H1 (cell line): ENCODE measurements around the gene FGF14. TPM values are rescaled to one million over a fixed set of nuclear protein-coding genes. Genes with fewer than 3 reads are reported as not detected.

Source experiments
- CTCF ChIA-PET: fragments of 300-600 bp; sonication (Branson Sonifier 250); formaldehyde crosslinking; loops from one replicate; lab custom pipeline; 2021; ENCODE audit not compliant: partially characterized antibody; lab: Charles Lee
- POLR2A ChIA-PET: fragments of 300-600 bp; sonication (Branson Sonifier 250); formaldehyde crosslinking; loops from one replicate; lab custom pipeline; 2021; ENCODE audit warnings: inconsistent platforms; ENCODE audit not compliant: partially characterized antibody; lab: Charles Lee
- DNase-seq, 2 experiments: peaks; one replicate each; pipeline versions ENCODE4 v3.0.0 to v3.0.0-alpha.2; 2010 to 2022; ENCODE audit warnings: low spot score in 2 of 2, low read depth in 1 of 2, mixed read lengths in 1 of 2
- FAIRE-seq: peaks from 2 replicates; lab custom pipeline; 2011; peaks lifted over from hg19 to GRCh38; lab: Jason Lieb, UNC
- H2AFZ ChIP-seq: 2 replicates; pipeline ENCODE4 v1.8.1; 2012; ENCODE audit warnings: low read length, inconsistent platforms
- H2AK5ac ChIP-seq: 2 replicates; pipeline ENCODE4 v1.6.1; 2013; ENCODE audit warnings: low read depth, low read length
- H2BK120ac ChIP-seq: replicated peaks from 2 replicates; pipeline ENCODE3; 2013; ENCODE audit warnings: low read depth, low read length, inconsistent platforms
- H2BK12ac ChIP-seq: 2 replicates; pipeline ENCODE4 v1.6.1; 2013; ENCODE audit warnings: low read depth, low read length
- H2BK15ac ChIP-seq: 2 replicates; pipeline ENCODE4 v1.6.1; 2013; ENCODE audit warnings: low read length
- H2BK20ac ChIP-seq: 2 replicates; pipeline ENCODE4 v1.6.1; 2013; ENCODE audit warnings: low read length
- H2BK5ac ChIP-seq: 2 replicates; pipeline ENCODE4 v1.6.1; 2013; ENCODE audit warnings: low read depth, low read length
- H3K14ac ChIP-seq: 2 replicates; pipeline ENCODE4 v1.6.1; 2013; ENCODE audit warnings: inconsistent platforms; ENCODE audit not compliant: insufficient read length
- H3K18ac ChIP-seq: 2 replicates; pipeline ENCODE4 v1.6.1; 2013; ENCODE audit warnings: low read length; ENCODE audit errors: extremely low read depth
- H3K23ac ChIP-seq: 2 replicates; pipeline ENCODE4 v1.6.1; 2013; ENCODE audit warnings: inconsistent platforms; ENCODE audit not compliant: insufficient read length
- H3K23me2 ChIP-seq: 2 replicates; pipeline ENCODE4 v1.6.1; 2013; ENCODE audit warnings: low read depth, low read length
- H3K27ac ChIP-seq: 2 replicates; pipeline ENCODE4 v1.6.1; 2011; ENCODE audit warnings: low read depth, low read length, inconsistent platforms
- H3K27me3 ChIP-seq, 4 experiments: replicated peaks in 1 of 4; 1 replicate in 1 of 4; 2 replicates in 3 of 4; pipeline versions ENCODE4 v1.6.1 to v1.8.1; 2011 to 2013; ENCODE audit warnings: low read length in 3 of 4, mild to moderate bottlenecking in 3 of 4, inconsistent platforms in 2 of 4, mixed read lengths in 2 of 4, moderate library complexity in 1 of 4; ENCODE audit not compliant: control insufficient read depth in 3 of 4, insufficient read depth in 3 of 4; ENCODE audit errors: extremely low read depth in 1 of 4
- H3K36me3 ChIP-seq, 4 experiments: 2 replicates each; pipeline versions ENCODE4 v1.6.1 to v1.8.1; 2011 to 2013; ENCODE audit warnings: mild to moderate bottlenecking in 4 of 4, low read length in 3 of 4, moderate library complexity in 2 of 4, control low read depth in 1 of 4, inconsistent platforms in 1 of 4; ENCODE audit not compliant: insufficient read depth in 4 of 4, control insufficient read depth in 2 of 4
- H3K4ac ChIP-seq: replicated peaks from 2 replicates; pipeline ENCODE3; 2013; ENCODE audit warnings: low read length, low read depth, mixed read lengths, inconsistent platforms; ENCODE audit not compliant: insufficient read length
- H3K4me1 ChIP-seq, 4 experiments: replicated peaks in 1 of 4; 1 replicate in 1 of 4; 2 replicates in 3 of 4; pipeline versions ENCODE4 v1.6.1 to v1.8.1; 2011 to 2013; ENCODE audit warnings: low read length in 3 of 4, inconsistent platforms in 2 of 4, mixed read lengths in 1 of 4; ENCODE audit not compliant: insufficient read depth in 4 of 4, control insufficient read depth in 3 of 4
- H3K4me2 ChIP-seq, 2 experiments: 2 replicates each; pipeline versions ENCODE4 v1.6.1 to v1.8.1; 2011 to 2013; ENCODE audit warnings: low read depth in 2 of 2, low read length in 2 of 2, control low read depth in 1 of 2, inconsistent platforms in 1 of 2, mild to moderate bottlenecking in 1 of 2; ENCODE audit not compliant: insufficient read depth in 1 of 2
- H3K4me3 ChIP-seq, 4 experiments: fragments of 200-600, 300-600 bp in 1 of 4; sonication (generic), shearing (Covaris generic), sonication (Bioruptor Twin) in 1 of 4; 2 replicates each; pipeline versions ENCODE4 v1.5.1 to v1.8.1; 2011 to 2016; ENCODE audit warnings: low read length in 4 of 4, low read depth in 3 of 4, control low read depth in 2 of 4, inconsistent platforms in 2 of 4, mild to moderate bottlenecking in 2 of 4, mixed read lengths in 1 of 4, moderate library complexity in 1 of 4; ENCODE audit not compliant: insufficient read depth in 2 of 4; ENCODE audit errors: extremely low read depth in 1 of 4
- H3K56ac ChIP-seq: replicated peaks from 2 replicates; pipeline ENCODE3; 2013; ENCODE audit warnings: low read depth, mild to moderate bottlenecking, mixed read lengths, low read length, inconsistent platforms; ENCODE audit not compliant: insufficient read length
- H3K79me1 ChIP-seq: 2 replicates; pipeline ENCODE4 v1.6.1; 2013; ENCODE audit warnings: low read depth, low read length, control low read depth
- H3K79me2 ChIP-seq, 2 experiments: 2 replicates each; pipeline versions ENCODE4 v1.6.1 to v1.8.1; 2012 to 2013; ENCODE audit warnings: low read length in 2 of 2, mild to moderate bottlenecking in 2 of 2, inconsistent platforms in 1 of 2; ENCODE audit not compliant: insufficient read depth in 2 of 2, control insufficient read depth in 1 of 2
- H3K9ac ChIP-seq, 4 experiments: replicated peaks in 1 of 4; 1 replicate in 1 of 4; 2 replicates in 3 of 4; pipeline versions ENCODE4 v1.6.1 to v1.8.1; 2011 to 2013; ENCODE audit warnings: low read depth in 3 of 4, low read length in 3 of 4, control low read depth in 2 of 4, mild to moderate bottlenecking in 2 of 4, moderate library complexity in 2 of 4, inconsistent platforms in 1 of 4; ENCODE audit errors: extremely low read depth in 1 of 4
- H3K9me3 ChIP-seq, 2 experiments: 2 replicates each; pipeline versions ENCODE4 v1.6.1 to v1.8.1; 2012 to 2013; ENCODE audit warnings: mild to moderate bottlenecking in 2 of 2, moderate library complexity in 2 of 2, control low read depth in 1 of 2, inconsistent platforms in 1 of 2, low read depth in 1 of 2, low read length in 1 of 2, mixed read lengths in 1 of 2; ENCODE audit not compliant: insufficient read depth in 2 of 2
- H4K20me1 ChIP-seq, 2 experiments: replicated peaks in 1 of 2; 2 replicates each; pipeline versions ENCODE3 to v1.8.1; 2011 to 2013; ENCODE audit warnings: inconsistent platforms in 2 of 2, low read length in 2 of 2, mild to moderate bottlenecking in 1 of 2; ENCODE audit not compliant: insufficient read depth in 2 of 2, control insufficient read depth in 1 of 2
- H4K5ac ChIP-seq: 2 replicates; pipeline ENCODE4 v1.6.1; 2013; ENCODE audit warnings: low read length, low read depth, mixed read lengths, inconsistent platforms; ENCODE audit not compliant: insufficient read length
- H4K8ac ChIP-seq: 2 replicates; pipeline ENCODE4 v1.8.0; 2013; ENCODE audit warnings: mild to moderate bottlenecking, moderate library complexity, low read length, inconsistent platforms; ENCODE audit not compliant: insufficient read depth; ENCODE audit errors: extremely low read depth
- H4K91ac ChIP-seq: replicated peaks from 2 replicates; pipeline ENCODE3; 2013; ENCODE audit warnings: low read length, mixed read lengths, inconsistent platforms; ENCODE audit not compliant: insufficient read length
- CEBPB ChIP-seq: IDR thresholded peaks from 2 replicates; pipeline ENCODE4 v1.6.1; 2012; ENCODE audit warnings: low read depth, low read length
- CTBP2 ChIP-seq: IDR thresholded peaks from 2 replicates; pipeline ENCODE4 v1.7.0; 2011; ENCODE audit warnings: borderline replicate concordance, mild to moderate bottlenecking, moderate library complexity, mixed read lengths, low read length; ENCODE audit not compliant: insufficient read depth, insufficient read length
- JUN ChIP-seq: IDR thresholded peaks from 2 replicates; pipeline ENCODE4 v1.6.1; 2011; ENCODE audit warnings: low read depth, mild to moderate bottlenecking, improper control_type of control experiment, low read length
- RXRA ChIP-seq: IDR thresholded peaks from 2 replicates; pipeline ENCODE4 v1.6.1; 2011; ENCODE audit warnings: low read depth, mild to moderate bottlenecking, low read length, moderate library complexity; ENCODE audit not compliant: insufficient read depth
- SAP30 ChIP-seq: fragments of 300-600 bp; sonication (generic); IDR thresholded peaks from 2 replicates; pipeline ENCODE4 v1.7.1; 2012; ENCODE audit warnings: low read length, moderate library complexity, mild to moderate bottlenecking, inconsistent platforms; ENCODE audit not compliant: insufficient read depth, insufficient replicate concordance
- SIX5 ChIP-seq: IDR thresholded peaks from 2 replicates; pipeline ENCODE4 v1.6.1; 2011; ENCODE audit warnings: mild to moderate bottlenecking, low read depth, low read length
- SP1 ChIP-seq: IDR thresholded peaks from 2 replicates; pipeline ENCODE4 v1.6.1; 2011; ENCODE audit warnings: low read depth, low read length
- SP2 ChIP-seq: IDR thresholded peaks from 2 replicates; pipeline ENCODE4 v1.6.1; 2012; ENCODE audit warnings: mild to moderate bottlenecking, low read length, inconsistent platforms
- TBP ChIP-seq: IDR thresholded peaks from 2 replicates; pipeline ENCODE4 v1.6.1; 2011; ENCODE audit warnings: low read depth, low read length, improper control_type of control experiment
- WGBS, 2 experiments: shearing (Covaris generic) in 1 of 2; methylation state at CpG; one replicate each; pipeline versions ENCODE4 v1.1.6 to v1.1.7; 2013 to 2015; ENCODE audit warnings: low lambda C conversion rate in 2 of 2, mixed read lengths in 2 of 2, inconsistent platforms in 1 of 2, low coverage in 1 of 2, missing lambda C conversion rate in 1 of 2; ENCODE audit not compliant: insufficient replicate concordance in 2 of 2, insufficient coverage in 1 of 2, insufficient read length in 1 of 2; ENCODE audit errors: extremely low coverage in 1 of 2, missing lambda C conversion rate in 1 of 2; 5-methylcytosine and 5-hydroxymethylcytosine counted together
- polyA plus RNA-seq, 7 experiments: library from polyadenylated mRNA; depleted of rRNA in 3 of 7; stranded (reverse) in 5 of 7; unstranded in 2 of 7; fragments of >200 nt in 5 of 7; fragments of 200-250 nt in 2 of 7; gene quantifications; 1 replicate in 5 of 7; 2 replicates in 1 of 7; 4 replicates in 1 of 7; pipeline versions ENCODE4 v1.2.1 to v1.2.3, GENCODE V29; 2011 to 2013; ENCODE audit warnings: missing spikeins in 2 of 7, mixed read lengths in 2 of 7
- total RNA-seq: library from RNA; stranded (reverse); fragmentation: NEBNext Ultra II Directional; extraction: Animal tissue kit (Norgen Biotek cat#: 25700); gene quantifications from 2 replicates; pipeline ENCODE4 v1.2.1, GENCODE V29; 2021
- TF ChIP-seq, protein P1 (sequence below): IDR thresholded peaks from 2 replicates; pipeline ENCODE4 v1.6.1; 2012; ENCODE audit warnings: low read length, inconsistent platforms

Gene FGF14
- total and polyA plus RNA-seq, 2 of the 8 experiments (the other 6 are each of a cell fraction or from before 2014, with no cell fraction given), result 0.05 to 0.58 TPM

DNA sequence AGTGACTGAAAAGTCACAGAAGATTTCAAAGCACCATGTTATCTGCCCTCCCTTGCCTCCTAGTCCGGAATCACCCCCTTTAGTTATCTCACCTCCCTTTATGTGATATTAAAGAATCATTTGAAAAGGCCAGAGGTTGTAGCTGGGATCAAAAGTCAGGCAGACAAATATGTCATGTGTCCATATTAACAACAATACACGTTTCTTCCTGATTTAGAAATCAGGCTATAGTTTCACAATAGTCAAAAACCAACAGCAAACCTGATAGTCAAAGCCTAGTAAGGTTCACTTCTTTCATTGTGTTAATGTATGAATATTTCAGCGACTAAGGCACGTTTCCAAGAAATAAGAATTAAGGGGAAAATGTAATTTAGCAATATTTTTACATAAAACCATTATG lies 622.7 kb downstream of the FGF14 start:
- Histone ChIP-seq H3K4me2 (no peak overlapping the region), H3K56ac (no peak overlapping the region), H3K14ac (no peak overlapping the region), H2BK20ac (no peak overlapping the region), H4K20me1 (no peaks in the 10 kb centered on the region), H2AFZ (no peak overlapping the region), H2BK5ac (no peak overlapping the region), H3K79me2 (no peaks in the 10 kb centered on the region), H4K8ac (no peak overlapping the region), H3K23me2 (no peaks in the 10 kb centered on the region), H3K79me1 (no peaks in the 10 kb centered on the region), H3K4me3 (no peak overlapping the region), H3K18ac (no peak overlapping the region), H3K4me1 (no peaks in the 10 kb centered on the region; a peak in 1 of 7 replicates), H3K27me3 (no peaks in the 10 kb centered on the region), H2BK120ac (no peak overlapping the region), H3K36me3 (no peaks in the 10 kb centered on the region), H3K4ac (no peak overlapping the region), H3K23ac (no peak overlapping the region), H3K9ac (no peak overlapping the region), H4K5ac (no peak overlapping the region), H2AK5ac (no peak overlapping the region), H2BK12ac (no peak overlapping the region), H3K27ac (no peak overlapping the region), H4K91ac (no peak overlapping the region), H3K9me3 (no peaks in the 10 kb centered on the region), H2BK15ac (no peak overlapping the region)
- FAIRE-seq (no peak), DNase-seq (no peak)
- 91% methylated on average over 4 of the region's 4 CpGs; no CpG with 5 or more reads in 1 of the 2 experiments for WGBS, 2 experiments
- POLR2A ChIA-PET, result no interaction called here
- CTCF ChIA-PET, result interaction anchor here (1.0 to 1.4 kb wide), 2 partner anchors 57 to 162 kb away, joined by 3 read pairs; no protein-coding TSS in a partner anchor
- TF ChIP-seq CTBP2 (no peak), SAP30 (no peak), JUN (no peak), SP1 (no peak), RXRA (no peak), SIX5 (no peak), TBP (no peak), SP2 (no peak), CEBPB (no peak)
- TF ChIP-seq, protein P1, sequence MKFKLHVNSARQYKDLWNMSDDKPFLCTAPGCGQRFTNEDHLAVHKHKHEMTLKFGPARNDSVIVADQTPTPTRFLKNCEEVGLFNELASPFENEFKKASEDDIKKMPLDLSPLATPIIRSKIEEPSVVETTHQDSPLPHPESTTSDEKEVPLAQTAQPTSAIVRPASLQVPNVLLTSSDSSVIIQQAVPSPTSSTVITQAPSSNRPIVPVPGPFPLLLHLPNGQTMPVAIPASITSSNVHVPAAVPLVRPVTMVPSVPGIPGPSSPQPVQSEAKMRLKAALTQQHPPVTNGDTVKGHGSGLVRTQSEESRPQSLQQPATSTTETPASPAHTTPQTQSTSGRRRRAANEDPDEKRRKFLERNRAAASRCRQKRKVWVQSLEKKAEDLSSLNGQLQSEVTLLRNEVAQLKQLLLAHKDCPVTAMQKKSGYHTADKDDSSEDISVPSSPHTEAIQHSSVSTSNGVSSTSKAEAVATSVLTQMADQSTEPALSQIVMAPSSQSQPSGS, result no peak
